Measurements from ENCODE around the gene CBFA2T3. TPM values are rescaled to one million over a fixed set of nuclear protein-coding genes. Genes with fewer than 3 reads are reported as not detected.

CBFA2T3 gene
- total RNA-seq, 1 donor from 2014 or later = 8.6 TPM

DNA sequence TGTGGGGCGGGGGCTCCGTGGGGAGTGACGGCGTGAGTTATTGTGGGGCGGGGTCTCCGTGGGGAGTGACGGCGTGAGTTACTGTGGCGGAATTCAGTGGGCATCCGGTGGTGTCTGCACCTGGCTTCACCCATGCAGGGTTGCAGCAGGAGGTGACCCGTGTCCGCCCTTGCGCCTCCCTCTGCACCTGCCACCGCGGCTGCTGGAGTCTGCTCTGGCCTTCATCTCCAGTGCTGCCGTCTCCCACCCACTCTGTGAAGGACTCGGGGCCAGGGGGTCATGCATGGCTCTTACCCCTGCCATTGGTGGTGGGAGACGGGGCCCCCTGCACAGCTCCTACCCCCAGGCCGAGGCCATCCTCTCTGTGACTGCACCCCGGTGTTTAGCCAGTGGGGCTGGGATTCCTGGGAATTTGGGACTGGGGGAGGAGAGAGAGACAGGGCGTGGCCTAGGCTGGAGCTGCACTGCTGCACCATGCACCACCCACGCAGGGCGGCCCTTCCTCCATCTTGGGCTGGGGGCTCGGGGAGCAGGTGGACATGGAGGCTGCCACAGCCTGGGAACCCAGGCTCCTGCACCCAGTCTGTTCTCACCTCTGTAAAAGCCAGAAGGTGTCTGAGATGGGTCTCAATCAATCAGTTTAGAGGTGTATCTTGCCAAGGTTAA, 109.3 kb downstream of the CBFA2T3 start:
- intact Hi-C loops (cut with DNase I) = no loop called here
- DNase-seq (no peak), ATAC-seq (ENCODE audit: poor library complexity) (no peak)

- no peak for DNase-seq
- intact Hi-C loops (cut with DNase I) = no loop called here
- no peak for ATAC-seq (ENCODE audit: poor library complexity)
Observed at GRCh38 chr16:88866151-88866920, 110.7 kb downstream of the CBFA2T3 start, which contains the start of gene PABPN1L. TSS of gene PABPN1L (minus strand) at chr16:88866660. CDS start at chr16:88866606, 54 bp downstream.

DNA sequence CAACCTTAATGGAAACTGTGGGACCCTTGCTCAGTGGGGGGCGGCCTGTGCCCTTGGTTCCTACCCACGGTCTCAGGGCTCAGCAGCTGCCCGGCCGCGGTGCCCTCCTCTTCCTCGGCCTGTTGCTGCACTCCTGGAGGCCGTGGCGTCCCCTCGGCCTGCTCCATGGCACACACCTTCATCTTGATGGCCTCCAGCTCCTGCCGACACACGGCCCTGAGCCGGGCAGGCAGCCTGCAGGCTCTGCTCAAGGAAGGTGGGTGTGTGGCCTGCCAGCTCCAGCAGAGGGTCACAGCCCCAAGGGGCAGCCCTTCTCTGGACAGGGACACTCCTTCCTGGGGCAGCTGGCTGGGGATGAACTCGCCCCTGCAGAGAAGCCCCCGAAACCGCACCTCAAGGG, 111.3 kb downstream of the CBFA2T3 start:
- DNase-seq (no peak), ATAC-seq (ENCODE audit: poor library complexity) (no peak)
- intact Hi-C loops (cut with DNase I) = no loop called here

DNA sequence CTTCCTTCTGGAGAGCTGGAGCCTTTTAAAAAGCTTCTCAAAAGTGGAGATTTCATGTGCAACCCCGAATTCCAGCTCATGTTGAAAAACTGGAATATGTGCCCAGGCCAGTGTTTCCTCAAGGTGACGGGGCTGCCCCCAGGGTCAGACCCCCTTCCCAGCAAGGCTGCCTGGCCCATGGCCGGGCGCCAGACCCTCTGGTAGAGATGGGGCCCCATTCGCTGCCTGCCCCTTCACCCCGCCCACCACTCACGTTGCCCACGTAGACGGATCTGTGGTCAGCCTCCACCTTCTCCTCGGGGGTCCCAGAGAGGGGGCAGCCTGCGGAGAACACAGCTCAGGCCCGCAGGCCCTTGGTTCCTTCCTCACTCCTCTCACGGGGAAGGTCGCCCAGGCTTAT, 111.7 kb downstream of the CBFA2T3 start:
- intact Hi-C loops (cut with DNase I) = no loop called here
- no peak for ATAC-seq (ENCODE audit: poor library complexity)
- DNase-seq = no peak

DNA sequence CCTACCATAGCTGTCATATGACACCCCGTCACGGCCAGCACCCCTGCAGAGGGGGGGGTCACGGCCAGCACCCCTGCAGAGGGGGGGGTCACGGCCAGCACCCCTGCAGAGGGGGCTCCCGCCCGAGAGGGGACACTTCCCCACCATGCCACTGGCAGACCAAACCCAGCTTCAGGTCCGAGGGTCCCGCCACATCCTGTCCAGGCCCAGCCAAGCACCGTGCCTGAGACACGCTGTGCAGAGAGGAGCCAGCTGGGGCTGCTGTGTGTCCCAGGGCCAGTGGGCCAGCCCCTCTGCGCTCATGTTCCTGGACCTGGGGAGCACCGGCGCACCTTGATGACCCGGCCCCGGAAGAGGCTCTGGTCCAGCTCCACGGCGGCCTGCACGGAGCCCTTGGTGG, 112.5 kb downstream of the CBFA2T3 start:
- intact Hi-C loops (cut with DNase I) = no loop called here
- no peak for DNase-seq
- ATAC-seq (ENCODE audit: poor library complexity) = no peak

GRCh38 chr16:88864099-88864498, 112.9 kb downstream of the CBFA2T3 start:
- intact Hi-C loops (cut with DNase I) = no loop called here
- ATAC-seq (ENCODE audit: poor library complexity) (no peak), DNase-seq (no peak)

DNA sequence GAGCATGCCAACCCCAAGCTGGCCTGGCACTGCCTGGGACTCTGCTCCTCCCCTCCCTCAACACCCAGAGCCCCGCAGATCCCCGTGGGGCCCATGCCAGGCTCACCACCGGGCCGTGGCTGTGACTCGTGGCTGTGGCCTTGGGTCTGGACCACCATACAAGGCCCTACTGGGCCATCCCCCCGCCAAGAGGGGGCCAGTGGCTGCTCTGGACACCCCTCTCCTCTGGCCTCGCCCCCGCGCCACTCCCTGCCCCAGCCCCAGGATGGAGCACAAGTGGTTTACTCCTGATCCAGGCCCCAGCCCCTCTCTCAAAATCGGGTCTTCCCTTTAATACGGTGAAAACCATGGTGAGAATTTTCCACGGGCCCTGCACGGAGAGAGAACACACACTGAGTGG, 113.6 kb downstream of the CBFA2T3 start:
- DNase-seq (no peak), ATAC-seq (ENCODE audit: poor library complexity) (no peak)
- intact Hi-C loops (cut with DNase I) = no loop called here

DNA sequence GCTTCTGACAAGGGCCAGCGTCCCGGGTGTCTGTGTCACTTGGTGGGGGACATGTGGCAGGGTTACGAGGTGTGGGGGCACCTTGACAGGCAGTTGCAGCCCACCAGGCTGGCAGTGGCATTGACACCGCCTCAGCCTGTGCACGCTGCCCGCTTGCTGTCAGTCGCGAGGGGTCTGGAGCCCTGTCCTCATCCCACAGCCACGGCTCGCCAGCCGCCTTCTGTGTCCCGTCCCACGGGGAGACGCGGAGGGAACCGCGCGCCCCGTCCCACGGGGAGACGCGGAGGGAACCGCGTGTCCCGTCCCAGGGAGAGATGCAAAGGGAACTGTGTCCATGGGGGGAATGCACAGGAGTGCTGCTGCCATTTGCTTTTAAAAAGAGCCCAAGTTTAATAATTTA, 114.0 kb downstream of the CBFA2T3 start:
- ATAC-seq (ENCODE audit: poor library complexity) (no peak), DNase-seq (no peak)
- intact Hi-C loops (cut with DNase I) = no loop called here

DNA sequence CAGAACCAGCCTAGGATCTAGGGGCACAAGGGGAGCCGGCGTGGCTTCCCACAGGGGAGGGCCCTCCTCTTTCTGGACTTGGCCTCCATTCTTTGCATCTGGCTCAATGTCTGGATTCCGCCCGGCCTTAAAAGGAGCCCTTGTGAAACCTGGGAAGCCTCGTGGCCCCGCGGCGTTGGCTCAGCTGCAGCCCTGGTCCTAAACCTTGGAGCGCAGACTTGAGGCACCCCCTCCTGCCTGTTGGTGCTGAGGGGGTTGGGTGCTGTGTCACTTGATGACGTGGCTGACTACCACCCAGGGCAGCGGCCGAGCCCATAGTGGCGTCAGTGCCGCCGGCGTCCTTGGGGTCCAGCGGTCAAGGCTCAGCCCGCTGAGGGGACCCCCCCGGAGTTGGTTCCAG, 115.6 kb downstream of the CBFA2T3 start:
- no peak for DNase-seq
- intact Hi-C loops (cut with DNase I) = no loop called here
- ATAC-seq (ENCODE audit: poor library complexity) = no peak

DNA sequence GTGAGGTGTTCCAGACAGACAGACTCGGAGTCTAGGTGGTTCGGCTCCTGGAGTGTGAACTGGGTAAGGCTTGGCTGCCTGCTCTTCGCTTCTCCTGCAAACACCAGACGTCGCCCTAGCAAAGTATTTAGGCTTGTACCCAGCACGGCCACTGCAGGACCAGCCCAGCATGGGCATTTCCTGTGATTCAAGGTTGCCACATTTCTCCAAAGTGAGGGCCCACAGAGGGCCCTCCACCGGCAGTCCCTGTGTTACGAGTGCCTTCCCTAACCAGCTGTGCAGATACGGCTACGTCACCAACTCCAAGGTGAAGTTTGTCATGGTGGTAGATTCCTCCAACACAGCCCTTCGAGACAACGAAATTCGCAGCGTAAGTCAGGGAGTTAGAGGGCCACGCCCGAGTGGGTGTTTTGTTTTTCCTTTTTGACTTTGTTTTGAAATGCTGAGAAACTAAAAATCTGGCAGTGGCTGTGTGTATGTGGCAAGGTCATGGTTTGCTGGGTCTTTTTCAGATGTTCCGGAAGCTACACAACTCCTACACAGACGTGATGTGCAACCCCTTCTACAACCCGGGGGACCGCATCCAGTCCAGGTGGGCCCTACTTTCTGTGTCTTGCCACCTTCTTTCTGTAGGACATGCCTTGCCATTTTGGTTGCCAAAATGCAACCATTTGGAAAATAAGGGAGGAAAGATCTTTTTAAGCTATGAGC, 117.5 kb downstream of the CBFA2T3 start:
- intact Hi-C loops (cut with DNase I) = loop anchor here (5.0 kb wide), 1 partner anchor 47 kb away; the partner anchor contains the start of gene APRT
- no peak for ATAC-seq (ENCODE audit: poor library complexity)
- DNase-seq = no peak

DNA sequence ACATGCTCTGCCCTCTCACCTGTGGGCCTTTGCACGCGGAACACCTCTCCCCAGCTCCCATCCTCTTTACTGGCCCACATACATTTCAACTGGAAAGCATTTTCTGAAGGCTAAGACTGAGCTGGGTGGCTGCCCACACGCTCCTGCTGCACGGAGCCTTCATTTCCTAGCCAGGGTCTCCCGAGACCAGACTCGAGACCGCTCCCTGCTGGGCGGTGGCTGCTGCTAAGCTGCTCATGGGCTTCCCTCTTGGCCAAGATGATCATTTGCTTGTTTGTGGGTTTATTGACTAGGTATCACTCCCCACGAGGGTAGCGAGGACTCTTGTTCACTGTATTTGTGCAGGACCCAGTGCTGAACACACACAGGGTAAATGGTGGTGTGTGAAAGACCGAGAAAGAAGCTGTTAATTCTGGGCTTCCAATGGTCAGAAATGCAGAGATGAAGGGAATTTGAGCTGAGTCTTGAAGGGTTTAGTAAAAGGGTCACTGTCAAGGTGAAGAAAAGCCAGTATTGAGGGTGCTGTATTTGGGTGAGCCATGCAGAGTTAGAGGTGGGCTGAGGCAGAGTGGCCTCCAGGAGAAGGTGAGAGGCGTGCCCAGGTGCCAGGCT, 119.2 kb downstream of the CBFA2T3 start:
- peak; percentile 89 for DNase-seq
- peak; percentile 71 for ATAC-seq (ENCODE audit: poor library complexity)
- intact Hi-C loops (cut with DNase I) = loop anchor here (5.0 kb wide), 1 partner anchor 46 kb away; the partner anchor contains the start of gene APRT

GRCh38 chr16:88856828-88857727, 119.9 kb downstream of the CBFA2T3 start, which contains the start of the genes GALNS and TRAPPC2L:
TSS of gene GALNS (minus strand) at chr16:88856947. CDS start at chr16:88856877, 70 bp downstream.
TSS of gene TRAPPC2L (plus strand) at chr16:88857127. CDS start at chr16:88857151, 24 bp downstream.
- peak; percentile 97 for ATAC-seq (ENCODE audit: poor library complexity)
- peak; percentile 100 for DNase-seq
- intact Hi-C loops (cut with DNase I) = loop anchor here (5.0 kb wide), 1 partner anchor 45 kb away; the partner anchor contains the start of gene APRT

DNA sequence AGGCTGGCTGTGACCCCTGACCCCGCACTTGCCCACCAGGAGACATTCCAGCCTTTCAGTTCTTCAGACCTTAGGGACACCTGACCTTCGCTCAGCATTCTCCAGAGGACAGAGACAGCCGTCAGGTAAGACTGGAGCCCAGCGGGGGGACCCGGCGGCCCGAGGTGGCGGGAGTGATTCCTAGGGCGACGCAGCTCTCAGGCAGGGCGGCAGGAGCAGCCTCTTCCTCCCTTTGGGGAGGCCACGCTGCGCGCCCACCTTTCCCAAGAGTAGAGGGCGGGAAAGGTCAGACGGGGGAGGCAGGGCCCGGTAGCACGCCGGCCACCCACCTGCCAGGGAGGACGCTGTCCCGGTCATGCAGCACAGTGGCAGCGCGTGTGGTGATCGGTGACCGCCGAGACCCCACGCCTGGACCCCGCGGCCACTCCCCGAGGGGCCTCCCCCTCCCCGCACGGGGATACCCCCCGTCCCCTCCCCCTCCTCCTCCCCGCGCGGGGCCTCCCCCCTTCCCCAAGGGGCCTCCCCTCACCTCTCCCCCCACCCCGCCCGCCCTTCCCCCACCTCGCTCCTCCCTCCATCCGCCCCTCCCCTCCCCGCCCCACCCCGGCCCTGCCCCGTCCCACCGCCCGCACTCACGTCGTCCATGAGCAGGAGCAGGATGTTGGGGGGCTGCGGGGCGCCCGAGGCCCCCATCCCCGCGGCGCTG, 120.7 kb downstream of the CBFA2T3 start:
- ATAC-seq (ENCODE audit: poor library complexity) (peak; percentile 53), DNase-seq (no peak)
- intact Hi-C loops (cut with DNase I) = loop anchor here (5.0 kb wide), 1 partner anchor 44 kb away; the partner anchor contains the start of gene APRT

GRCh38 chr16:88855736-88856121, 121.3 kb downstream of the CBFA2T3 start:
- ATAC-seq (ENCODE audit: poor library complexity) = no peak
- no peak for DNase-seq
- intact Hi-C loops (cut with DNase I) = loop anchor here (5.0 kb wide), 1 partner anchor 43 kb away; the partner anchor contains the start of gene APRT

DNA sequence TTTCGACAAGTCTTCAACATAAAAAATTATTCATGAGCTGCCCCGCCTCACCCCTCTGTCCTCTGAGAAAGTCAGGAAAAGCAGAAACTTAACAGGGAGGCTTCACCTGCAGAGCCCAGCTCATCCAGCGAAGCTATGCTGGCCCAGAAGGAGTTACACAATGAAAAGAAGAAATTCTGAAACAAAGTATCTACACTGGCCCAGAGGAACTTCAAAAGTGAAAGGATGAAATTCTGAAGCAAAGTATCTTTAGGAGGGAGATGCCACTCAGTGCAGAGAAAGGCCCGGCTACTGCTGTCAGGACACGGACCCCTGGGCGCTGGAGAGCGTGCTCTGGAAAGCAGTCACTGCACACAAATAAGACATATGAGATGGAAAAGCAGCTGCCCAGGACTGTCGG, 121.8 kb downstream of the CBFA2T3 start:
- DNase-seq (no peak), ATAC-seq (ENCODE audit: poor library complexity) (no peak)
- intact Hi-C loops (cut with DNase I) = loop anchor here (5.0 kb wide), 1 partner anchor 43 kb away; the partner anchor contains the start of gene APRT

DNA sequence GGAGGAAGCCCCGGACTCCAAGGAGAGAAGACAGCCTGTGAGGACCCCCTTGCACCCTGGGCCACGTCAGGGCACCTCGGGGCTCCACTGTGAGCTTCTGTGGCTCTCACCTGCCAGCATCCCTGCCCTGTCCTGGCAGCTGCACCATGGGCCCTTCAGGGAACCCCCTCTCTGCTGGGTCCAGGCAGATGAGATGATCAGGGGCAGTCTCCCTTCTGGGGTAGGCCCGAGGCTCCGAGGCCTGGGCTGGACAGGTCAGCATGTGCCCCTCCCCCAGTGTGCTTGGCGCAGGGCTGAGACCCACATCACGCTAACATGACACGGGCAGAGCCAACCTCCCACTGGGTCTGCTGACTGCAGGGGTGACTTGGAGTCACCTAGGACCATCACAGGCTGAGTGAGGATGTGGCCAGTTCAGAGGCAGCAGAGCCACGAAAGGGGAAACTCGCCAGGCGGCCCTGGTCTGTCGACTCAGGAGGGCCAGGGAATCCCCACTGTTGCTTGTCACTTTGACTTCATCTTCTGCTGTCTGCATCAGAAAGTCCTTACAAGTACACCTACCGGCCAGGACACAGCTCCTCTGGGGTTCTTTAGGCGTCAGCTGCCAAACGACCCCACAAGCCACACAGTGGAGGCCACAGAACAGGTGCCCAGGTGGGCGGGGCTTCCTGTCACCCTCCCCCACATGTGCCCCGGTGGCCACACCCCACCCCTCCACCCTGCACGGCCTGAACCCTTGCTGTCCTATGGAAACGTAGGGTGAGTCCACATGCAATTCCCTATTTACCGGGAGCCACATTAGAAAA, 122.5 kb downstream of the CBFA2T3 start:
- intact Hi-C loops (cut with DNase I) = loop anchor here (5.0 kb wide), 1 partner anchor 42 kb away; the partner anchor contains the start of gene APRT
- no peak for ATAC-seq (ENCODE audit: poor library complexity)
- no peak for DNase-seq
